NCI-H345 treated with DMSO at 0.1 percent for 48 hours (cell line): ENCODE measurements around the gene SMIM13.

Experiments used
- DNase-seq: peaks from one replicate; lab custom pipeline; 2025; ENCODE audit not compliant: unreplicated experiment; lab: John Stamatoyannopoulos, UW

Gene SMIM13

GRCh38 chr6:11120271-11121005 is 26.8 kb downstream of the SMIM13 start:
- DNase-seq: no peak

DNA sequence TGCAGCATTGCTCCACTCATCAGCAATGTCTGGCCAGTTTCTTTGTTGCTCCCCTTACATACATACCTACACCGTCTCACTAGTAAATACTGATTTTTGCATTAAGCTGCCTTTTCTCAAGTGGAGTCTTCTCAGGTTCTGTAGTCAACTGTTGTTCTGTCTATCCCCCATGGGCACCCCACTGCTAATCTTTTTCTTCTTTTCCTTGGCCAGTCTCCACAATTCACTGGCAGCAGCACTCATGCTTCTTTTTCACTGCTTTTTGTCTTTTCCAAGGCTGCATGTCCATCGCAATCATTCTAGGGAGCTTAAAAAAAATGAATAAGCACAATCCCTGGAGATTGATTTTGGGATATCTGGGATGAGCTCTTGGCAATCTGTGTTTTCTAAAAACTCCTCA is 28.2 kb downstream of the SMIM13 start:
- no peak for DNase-seq

DNA sequence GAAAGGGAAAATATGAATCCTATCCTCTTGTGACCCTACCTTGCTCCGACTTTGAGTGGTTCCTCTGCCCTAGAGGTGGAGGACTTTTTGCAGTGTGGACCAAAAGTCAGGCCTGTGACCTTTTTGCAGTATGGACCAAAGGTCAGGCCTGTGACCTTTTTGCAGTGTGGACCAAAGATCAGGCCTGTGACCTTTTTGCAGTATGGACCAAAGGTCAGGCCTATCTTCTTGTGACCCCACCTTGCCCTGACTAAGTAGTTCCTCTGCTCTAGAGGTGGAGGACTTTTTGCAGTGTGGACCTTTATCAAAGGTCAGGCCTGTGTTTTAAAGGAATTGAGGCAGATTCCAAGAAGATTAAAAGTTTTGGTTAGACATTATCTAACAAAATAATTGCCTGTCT is 28.7 kb downstream of the SMIM13 start:
- DNase-seq: no peak

DNA sequence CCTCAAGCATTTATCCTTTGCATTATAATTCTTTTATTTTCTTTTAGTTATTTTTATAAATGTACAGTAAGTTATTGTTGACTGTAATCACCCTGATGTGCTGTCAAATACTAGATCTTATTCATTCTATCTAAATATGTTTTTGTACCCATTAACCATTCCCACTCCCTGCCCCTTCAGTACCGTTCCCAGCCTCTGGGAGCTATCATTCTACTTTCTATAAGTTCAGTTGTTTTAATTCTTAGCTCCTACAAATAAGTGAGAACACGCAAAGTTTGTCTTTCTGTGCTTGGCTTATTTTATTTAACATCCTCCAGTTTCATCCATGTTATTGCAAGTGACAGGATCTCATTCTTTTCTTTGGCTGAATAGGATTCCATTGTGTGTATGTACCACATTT is 30.3 kb downstream of the SMIM13 start:
- DNase-seq: no peak

DNA sequence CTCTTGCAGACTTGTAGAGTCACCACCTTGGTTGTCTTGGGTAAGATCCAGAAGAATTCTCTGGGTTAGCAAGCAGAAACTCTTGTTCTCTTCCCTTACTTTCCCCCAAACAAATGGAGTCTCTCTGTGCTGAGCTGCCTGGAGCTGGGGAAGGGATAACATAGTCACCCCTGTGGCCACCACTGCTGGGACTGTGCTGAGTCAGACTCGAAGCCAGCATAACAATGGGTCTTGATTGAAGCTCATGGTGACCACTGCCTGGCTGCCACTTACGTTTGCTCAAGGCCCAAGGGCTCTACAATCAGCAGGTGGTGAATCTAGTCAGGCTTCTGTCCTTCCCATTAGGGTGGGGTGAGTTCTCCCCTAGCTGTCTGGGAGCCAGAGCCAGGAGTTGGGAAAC is 33.2 kb downstream of the SMIM13 start:
- no peak for DNase-seq

- DNase-seq: no peak
Observed at GRCh38 chr6:11128608-11129007, 35.0 kb downstream of the SMIM13 start.

GRCh38 chr6:11129908-11130565 is 36.4 kb downstream of the SMIM13 start:
- DNase-seq: no peak

- DNase-seq: no peak
Observed at GRCh38 chr6:11130605-11131004, 37.0 kb downstream of the SMIM13 start.

- DNase-seq: no peak
Observed at GRCh38 chr6:11132194-11132888, 38.7 kb downstream of the SMIM13 start.

- no peak for DNase-seq
Observed at GRCh38 chr6:11133281-11133680, 39.6 kb downstream of the SMIM13 start.

DNA sequence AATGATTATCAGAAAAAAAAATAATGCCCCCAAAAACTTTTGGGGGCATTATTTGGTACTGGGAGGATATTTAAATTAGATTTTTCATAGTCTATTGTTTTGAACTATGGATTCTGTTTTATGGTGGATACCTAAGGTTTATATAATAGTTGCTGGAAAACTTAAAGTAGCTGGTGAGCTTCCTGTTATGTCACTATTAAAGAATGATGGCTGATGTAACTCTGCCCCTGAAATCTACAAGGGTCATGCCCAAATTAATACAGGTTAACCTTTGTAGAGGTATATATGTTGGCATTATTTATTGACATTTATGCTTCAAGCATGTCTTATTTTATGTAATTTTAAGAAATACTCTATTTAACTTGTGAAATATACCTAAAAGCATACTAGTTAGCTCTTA is 43.2 kb downstream of the SMIM13 start:
- no peak for DNase-seq

DNA sequence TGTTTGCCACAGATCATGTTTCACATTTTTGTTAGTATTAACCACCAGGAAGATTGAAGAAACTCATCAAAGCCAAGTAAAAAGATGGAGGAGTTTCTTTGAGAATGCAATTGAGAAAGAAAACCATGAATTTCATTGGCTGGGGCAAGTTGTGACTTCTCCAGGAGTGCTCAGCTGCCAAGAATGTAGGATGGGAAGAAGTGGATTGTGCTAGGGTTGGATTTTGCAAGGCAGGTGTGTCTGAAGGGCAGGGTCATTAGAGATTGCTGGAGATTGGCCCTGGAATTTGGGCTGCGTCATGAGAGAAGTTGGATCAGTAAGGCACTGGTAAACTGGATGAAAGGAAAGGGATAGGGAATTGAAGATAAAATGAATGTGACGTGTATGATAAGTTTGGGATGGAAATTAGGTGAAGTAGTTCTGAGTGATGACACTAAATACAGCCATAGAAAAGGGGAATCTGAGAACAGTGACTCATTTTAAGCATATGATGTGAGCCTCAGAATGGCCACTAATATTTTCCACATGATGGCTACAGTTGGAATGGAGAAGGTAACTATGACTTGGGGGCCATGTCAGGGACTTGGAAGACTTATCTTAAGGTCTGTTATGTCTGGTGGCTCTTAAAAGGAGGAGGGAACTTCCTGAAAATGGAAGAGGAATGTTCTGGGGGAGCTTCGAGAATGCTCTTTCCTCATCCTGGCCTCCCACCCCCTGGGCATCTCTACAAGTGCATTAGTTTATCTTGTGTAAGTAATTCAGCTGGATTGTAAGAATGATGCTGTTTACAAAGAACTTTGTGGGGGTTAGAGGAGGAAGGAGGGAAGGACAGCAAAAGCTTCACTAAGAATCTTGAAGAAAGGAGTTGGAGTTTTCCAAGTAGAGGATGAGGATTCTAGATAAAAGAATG is 45.7 kb downstream of the SMIM13 start:
- no peak for DNase-seq

GRCh38 chr6:11140056-11140455 is 46.4 kb downstream of the SMIM13 start:
- DNase-seq: no peak

DNA sequence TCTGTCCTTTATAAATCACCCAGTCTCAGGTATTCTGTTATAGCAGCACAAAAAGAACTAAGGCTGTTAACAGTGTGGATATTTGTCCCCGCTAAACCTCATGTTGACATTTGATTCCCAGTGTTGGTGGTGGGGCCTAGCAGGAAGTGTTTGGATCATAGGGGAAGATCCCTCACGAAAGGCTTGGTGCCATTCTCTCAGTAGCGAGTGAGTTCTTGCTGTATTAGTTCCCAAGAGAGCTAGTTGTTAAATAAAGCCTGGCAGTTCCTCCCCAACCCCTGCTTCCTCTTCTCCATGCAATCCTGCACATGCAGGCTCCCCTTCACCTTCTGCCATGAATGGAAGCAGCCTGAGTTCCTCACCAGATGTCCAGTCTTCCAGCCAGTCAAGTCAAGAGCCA is 47.7 kb downstream of the SMIM13 start:
- no peak for DNase-seq

- no peak for DNase-seq
Observed at GRCh38 chr6:11142296-11143027, 48.8 kb downstream of the SMIM13 start.

- no peak for DNase-seq
Observed at GRCh38 chr6:11143394-11144371, 50.0 kb downstream of the SMIM13 start.

- no peak for DNase-seq
Observed at GRCh38 chr6:11144393-11144851, 50.8 kb downstream of the SMIM13 start.

DNA sequence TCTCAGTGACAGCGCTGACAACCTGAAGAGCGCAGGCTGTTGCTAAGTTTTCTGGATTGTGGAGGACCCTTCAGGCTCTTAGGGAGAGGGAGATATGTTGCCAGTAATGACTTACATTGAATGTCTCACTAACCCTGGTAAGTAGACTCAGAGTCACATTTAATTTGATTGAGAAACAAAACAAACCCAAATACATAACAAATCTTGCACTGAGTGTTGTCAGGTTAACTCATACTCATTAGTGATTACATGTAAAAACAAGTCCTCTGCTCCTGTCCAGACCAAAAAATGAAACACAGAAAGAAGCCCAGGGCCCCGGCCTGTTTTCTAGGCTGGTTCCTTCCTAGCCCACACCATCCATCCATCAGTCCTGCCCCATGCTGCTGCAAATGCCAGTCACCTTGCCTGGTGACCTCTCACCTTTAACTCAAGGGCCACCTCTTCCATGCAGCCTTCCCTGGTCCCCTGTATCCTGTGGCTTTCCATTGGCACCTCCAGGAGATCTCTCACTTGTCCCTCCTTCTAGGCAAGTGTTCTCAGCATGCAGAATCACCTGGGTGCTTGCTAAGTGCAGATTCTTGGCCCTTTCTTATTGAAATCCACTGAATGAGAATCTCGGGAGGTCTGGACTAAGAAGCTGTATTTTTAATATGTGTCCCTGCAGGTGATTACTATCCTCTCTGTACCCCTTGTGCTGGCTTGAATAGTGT is 52.6 kb downstream of the SMIM13 start:
- no peak for DNase-seq

- no peak for DNase-seq
Observed at GRCh38 chr6:11149551-11149950, 55.9 kb downstream of the SMIM13 start.
